ENCODE results near the gene CGAS. TPM values are rescaled to one million over a fixed set of nuclear protein-coding genes. Genes with fewer than 3 reads are reported as not detected.

The CGAS gene
- 7.3 TPM for polyA plus RNA-seq (2013)

GRCh38 chr6:73452107-73452461 lies at the start of gene CGAS:
Gene CGAS, minus strand, starts transcription at chr6:73452297. Its CDS starts 116 bp downstream, at chr6:73452181.
- H3K27ac ChIP-seq (ENCODE audit: insufficient read depth in 1 of 2, low read depth in 1 of 2, low read length in 2 of 2, poor library complexity in 1 of 2, severe bottlenecking in 2 of 2), result peak within 1 kb of the TSS; percentile 46 to 74
- 0% methylated on average over 22 of the region's 23 CpGs for WGBS (ENCODE audit: insufficient coverage)

GRCh38 chr6:73497915-73498314 lies 45.8 kb upstream of the CGAS start:
- Histone ChIP-seq H3K9me3 (ENCODE audit: control extremely low read depth in 1 of 5, control insufficient read depth in 4 of 5, insufficient read depth in 2 of 5, low read depth in 1 of 5, low read length in 4 of 5) (no peaks in the 10 kb centered on the region), H3K4me1 (ENCODE audit: control extremely low read depth in 1 of 4, control insufficient read depth in 4 of 4, insufficient read depth in 4 of 4, low read length in 3 of 4) (no peaks in the 10 kb centered on the region), H3K36me3 (ENCODE audit: control insufficient read depth in 4 of 4, insufficient read depth in 4 of 4, low read length in 3 of 4) (peaks cover 21 to 69% (median 40%) of the 10 kb centered on the region in 4 experiments), H3K27me3 (replicated peaks in 2 of 5; ENCODE audit: control insufficient read depth in 4 of 5, insufficient read depth in 5 of 5, low read length in 4 of 5) (no peaks in the 10 kb centered on the region), H3K4me3 (ENCODE audit: control insufficient read depth in 1 of 7, extremely low read depth in 1 of 7, insufficient read depth in 4 of 7, low read depth in 2 of 7, low read length in 6 of 7) (no peak overlapping the region), H3K27ac (ENCODE audit: insufficient read depth in 1 of 2, low read depth in 1 of 2, low read length in 2 of 2, poor library complexity in 1 of 2, severe bottlenecking in 2 of 2) (no peak overlapping the region)
- DNase-seq, result no peak
- WGBS (ENCODE audit: insufficient coverage), result 96% methylated on average over 3 of the region's 3 CpGs
- ChIA-PET CTCF (interaction anchor here (0.6 to 2.6 kb wide), 6 partner anchors 11 to 211 kb away, joined by 3 to 14 read pairs (median 4); no protein-coding TSS in a partner anchor), POLR2A (no interaction called here)

More at GRCh38 chr6:73452107-73452461, at the start of gene CGAS:
- H3K4me3 ChIP-seq (ENCODE audit: control insufficient read depth in 1 of 7, extremely low read depth in 1 of 7, insufficient read depth in 4 of 7, low read depth in 2 of 7, low read length in 6 of 7), result peak within 1 kb of the TSS; percentile 66 to 95 (median 78)
- ChIA-PET CTCF (interaction anchor here (1.1 to 2.0 kb wide), 2 partner anchors 13 to 32 kb away, joined by 3 to 4 read pairs; no protein-coding TSS in a partner anchor), POLR2A (interaction anchor here (0.6 to 3.4 kb wide), 4 partner anchors 10 to 63 kb away, joined by 3 to 31 read pairs (median 3); partner anchors contain the start of gene MTO1)
- peaks cover 0 to 5% (median under 1%) of the 10 kb centered on the region in 4 experiments for H3K36me3 ChIP-seq (ENCODE audit: control insufficient read depth in 4 of 4, insufficient read depth in 4 of 4, low read length in 3 of 4)
- H3K27me3 ChIP-seq (replicated peaks in 2 of 5; ENCODE audit: control insufficient read depth in 4 of 5, insufficient read depth in 5 of 5, low read length in 4 of 5), result no peaks in the 10 kb centered on the region
- peaks cover 10 to 31% (median 27%) of the 10 kb centered on the region in 4 experiments for H3K4me1 ChIP-seq (ENCODE audit: control extremely low read depth in 1 of 4, control insufficient read depth in 4 of 4, insufficient read depth in 4 of 4, low read length in 3 of 4)
- DNase-seq, result peak; percentile 78 to 92 (median 92)
- H3K9me3 ChIP-seq (ENCODE audit: control extremely low read depth in 1 of 5, control insufficient read depth in 4 of 5, insufficient read depth in 2 of 5, low read depth in 1 of 5, low read length in 4 of 5), result no peaks in the 10 kb centered on the region

- Histone ChIP-seq H3K36me3 (ENCODE audit: control insufficient read depth in 4 of 4, insufficient read depth in 4 of 4, low read length in 3 of 4) (peaks cover 14 to 63% (median 38%) of the 10 kb centered on the region in 4 experiments), H3K9me3 (ENCODE audit: control extremely low read depth in 1 of 5, control insufficient read depth in 4 of 5, insufficient read depth in 2 of 5, low read depth in 1 of 5, low read length in 4 of 5) (peaks cover 0 to 2% (median 0%) of the 10 kb centered on the region in 5 experiments), H3K27me3 (replicated peaks in 2 of 5; ENCODE audit: control insufficient read depth in 4 of 5, insufficient read depth in 5 of 5, low read length in 4 of 5) (no peaks in the 10 kb centered on the region), H3K4me3 (ENCODE audit: control insufficient read depth in 1 of 7, extremely low read depth in 1 of 7, insufficient read depth in 4 of 7, low read depth in 2 of 7, low read length in 6 of 7) (no peak overlapping the region), H3K27ac (ENCODE audit: insufficient read depth in 1 of 2, low read depth in 1 of 2, low read length in 2 of 2, poor library complexity in 1 of 2, severe bottlenecking in 2 of 2) (no peak overlapping the region), H3K4me1 (ENCODE audit: control extremely low read depth in 1 of 4, control insufficient read depth in 4 of 4, insufficient read depth in 4 of 4, low read length in 3 of 4) (no peaks in the 10 kb centered on the region)
- DNase-seq, result no peak
- ChIA-PET CTCF (interaction anchor here (0.6 kb wide), 1 partner anchor 58 kb away, joined by 3 read pairs; no protein-coding TSS in a partner anchor), POLR2A (no interaction called here)
Observed at GRCh38 chr6:73491377-73491776, 39.3 kb upstream of the CGAS start.

- Histone ChIP-seq H3K4me1 (ENCODE audit: control extremely low read depth in 1 of 4, control insufficient read depth in 4 of 4, insufficient read depth in 4 of 4, low read length in 3 of 4) (no peaks in the 10 kb centered on the region), H3K9me3 (ENCODE audit: control extremely low read depth in 1 of 5, control insufficient read depth in 4 of 5, insufficient read depth in 2 of 5, low read depth in 1 of 5, low read length in 4 of 5) (peaks cover 0 to 2% (median 0%) of the 10 kb centered on the region in 5 experiments), H3K4me3 (ENCODE audit: control insufficient read depth in 1 of 7, extremely low read depth in 1 of 7, insufficient read depth in 4 of 7, low read depth in 2 of 7, low read length in 6 of 7) (no peak overlapping the region), H3K36me3 (ENCODE audit: control insufficient read depth in 4 of 4, insufficient read depth in 4 of 4, low read length in 3 of 4) (peaks cover 17 to 68% (median 47%) of the 10 kb centered on the region in 4 experiments), H3K27ac (ENCODE audit: insufficient read depth in 1 of 2, low read depth in 1 of 2, low read length in 2 of 2, poor library complexity in 1 of 2, severe bottlenecking in 2 of 2) (no peak overlapping the region), H3K27me3 (replicated peaks in 2 of 5; ENCODE audit: control insufficient read depth in 4 of 5, insufficient read depth in 5 of 5, low read length in 4 of 5) (no peaks in the 10 kb centered on the region)
- ChIA-PET CTCF (interaction anchor here (1.8 to 2.1 kb wide), 3 partner anchors 13 to 123 kb away, joined by 4 to 7 read pairs (median 4); no protein-coding TSS in a partner anchor), POLR2A (no interaction called here)
- 91% methylated on average over 6 of the region's 7 CpGs for WGBS (ENCODE audit: insufficient coverage)
- DNase-seq, result no peak
Observed at GRCh38 chr6:73487473-73487872, 35.4 kb upstream of the CGAS start.

- no peak for DNase-seq
- CTCF ChIA-PET, result interaction anchor here (0.6 to 1.3 kb wide), 3 partner anchors 13 to 104 kb away, joined by 3 read pairs; partner anchors contain the start of gene MTO1
- Histone ChIP-seq H3K9me3 (ENCODE audit: control extremely low read depth in 1 of 5, control insufficient read depth in 4 of 5, insufficient read depth in 2 of 5, low read depth in 1 of 5, low read length in 4 of 5) (peaks cover 0 to 2% (median 0%) of the 10 kb centered on the region in 5 experiments), H3K4me1 (ENCODE audit: control extremely low read depth in 1 of 4, control insufficient read depth in 4 of 4, insufficient read depth in 4 of 4, low read length in 3 of 4) (no peaks in the 10 kb centered on the region), H3K36me3 (ENCODE audit: control insufficient read depth in 4 of 4, insufficient read depth in 4 of 4, low read length in 3 of 4) (peaks cover 19 to 79% (median 63%) of the 10 kb centered on the region in 4 experiments), H3K4me3 (ENCODE audit: control insufficient read depth in 1 of 7, extremely low read depth in 1 of 7, insufficient read depth in 4 of 7, low read depth in 2 of 7, low read length in 6 of 7) (no peak overlapping the region), H3K27ac (ENCODE audit: insufficient read depth in 1 of 2, low read depth in 1 of 2, low read length in 2 of 2, poor library complexity in 1 of 2, severe bottlenecking in 2 of 2) (no peak overlapping the region), H3K27me3 (replicated peaks in 2 of 5; ENCODE audit: control insufficient read depth in 4 of 5, insufficient read depth in 5 of 5, low read length in 4 of 5) (no peaks in the 10 kb centered on the region)
- POLR2A ChIA-PET, result no interaction called here
- no CpG with 5 or more reads among the region's 2 CpGs for WGBS (ENCODE audit: insufficient coverage)
Observed at GRCh38 chr6:73484438-73484837, 32.3 kb upstream of the CGAS start.

DNA sequence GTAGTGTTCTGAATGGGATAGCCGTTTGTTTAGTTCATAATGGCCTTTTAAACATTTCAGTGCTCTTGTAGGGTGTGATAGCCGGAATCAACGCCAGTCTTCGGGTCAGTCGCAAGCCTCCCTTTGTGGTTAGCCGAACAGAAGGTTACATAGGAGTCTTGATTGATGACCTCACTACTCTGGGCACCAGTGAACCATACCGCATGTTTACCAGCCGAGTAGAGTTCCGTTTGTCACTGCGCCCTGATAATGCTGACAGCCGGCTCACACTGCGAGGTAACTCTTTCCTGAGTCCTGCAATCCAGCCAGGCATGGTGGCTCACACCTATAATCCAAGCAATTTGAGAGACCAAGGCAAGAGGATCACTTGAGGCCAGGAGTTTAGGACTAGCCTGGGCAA lies 29.9 kb upstream of the CGAS start:
- Histone ChIP-seq H3K36me3 (ENCODE audit: control insufficient read depth in 4 of 4, insufficient read depth in 4 of 4, low read length in 3 of 4) (peaks cover 7 to 70% (median 51%) of the 10 kb centered on the region in 4 experiments), H3K27me3 (replicated peaks in 2 of 5; ENCODE audit: control insufficient read depth in 4 of 5, insufficient read depth in 5 of 5, low read length in 4 of 5) (no peaks in the 10 kb centered on the region), H3K4me1 (ENCODE audit: control extremely low read depth in 1 of 4, control insufficient read depth in 4 of 4, insufficient read depth in 4 of 4, low read length in 3 of 4) (no peaks in the 10 kb centered on the region), H3K4me3 (ENCODE audit: control insufficient read depth in 1 of 7, extremely low read depth in 1 of 7, insufficient read depth in 4 of 7, low read depth in 2 of 7, low read length in 6 of 7) (no peak overlapping the region), H3K9me3 (ENCODE audit: control extremely low read depth in 1 of 5, control insufficient read depth in 4 of 5, insufficient read depth in 2 of 5, low read depth in 1 of 5, low read length in 4 of 5) (no peaks in the 10 kb centered on the region), H3K27ac (ENCODE audit: insufficient read depth in 1 of 2, low read depth in 1 of 2, low read length in 2 of 2, poor library complexity in 1 of 2, severe bottlenecking in 2 of 2) (no peak overlapping the region)
- ChIA-PET CTCF (interaction anchor here (1.4 kb wide), 1 partner anchor 18 kb away, joined by 6 read pairs; no protein-coding TSS in a partner anchor), POLR2A (no interaction called here)
- WGBS (ENCODE audit: insufficient coverage), result 98% methylated on average over 12 of the region's 12 CpGs
- no peak for DNase-seq

- Histone ChIP-seq H3K4me1 (ENCODE audit: control extremely low read depth in 1 of 4, control insufficient read depth in 4 of 4, insufficient read depth in 4 of 4, low read length in 3 of 4) (no peaks in the 10 kb centered on the region), H3K36me3 (ENCODE audit: control insufficient read depth in 4 of 4, insufficient read depth in 4 of 4, low read length in 3 of 4) (peaks cover 7 to 79% (median 45%) of the 10 kb centered on the region in 4 experiments), H3K27me3 (replicated peaks in 2 of 5; ENCODE audit: control insufficient read depth in 4 of 5, insufficient read depth in 5 of 5, low read length in 4 of 5) (no peaks in the 10 kb centered on the region), H3K4me3 (ENCODE audit: control insufficient read depth in 1 of 7, extremely low read depth in 1 of 7, insufficient read depth in 4 of 7, low read depth in 2 of 7, low read length in 6 of 7) (no peak overlapping the region), H3K9me3 (ENCODE audit: control extremely low read depth in 1 of 5, control insufficient read depth in 4 of 5, insufficient read depth in 2 of 5, low read depth in 1 of 5, low read length in 4 of 5) (no peaks in the 10 kb centered on the region), H3K27ac (ENCODE audit: insufficient read depth in 1 of 2, low read depth in 1 of 2, low read length in 2 of 2, poor library complexity in 1 of 2, severe bottlenecking in 2 of 2) (no peak overlapping the region)
- CTCF ChIA-PET, result no interaction called here
- DNase-seq, result no peak
- POLR2A ChIA-PET, result no interaction called here
- 100% methylated on average over 2 of the region's 4 CpGs for WGBS (ENCODE audit: insufficient coverage)
Observed at GRCh38 chr6:73477407-73477806, 25.3 kb upstream of the CGAS start.

Data from common myeloid progenitor, CD34-positive (primary cell).